Pancreas (tissue), 10 donors: ENCODE measurements around the gene CASP3. TPM values are rescaled to one million over a fixed set of nuclear protein-coding genes. Genes with fewer than 3 reads are reported as not detected.
"Not testable (repeated sequence)": the region's sequence is repeated elsewhere in the genome, so short reads cannot be mapped to it uniquely, and the experiment has no call there.

ENCODE experiments used
- ATAC-seq, 4 donors: fragments of 200-7000 bp; cut with Tn5 transposase; one replicate each; pipeline versions ENCODE4 v1.8.0 to v1.9.1; 2020; ENCODE audit warnings: mild to moderate bottlenecking in 4 of 4, moderate library complexity in 4 of 4
- DNase-seq, 6 donors: peaks; one replicate each; pipeline ENCODE4 v3.0.0-alpha.2; 2020
- FAIRE-seq: peaks from 2 replicates; lab custom pipeline; 2012; peaks lifted over from hg19 to GRCh38; lab: Jason Lieb, UNC
- H3K27ac ChIP-seq, 4 donors: fragments of 200-600 bp; sonication (generic); 1 replicate in 3 of 4; 2 replicates in 1 of 4; pipeline versions ENCODE4 v1.5.0 to v1.8.0; 2020
- H3K27me3 ChIP-seq, 4 donors: fragments of 200-600 bp; one replicate each; pipeline ENCODE4 v1.8.0; 2021
- H3K36me3 ChIP-seq, 3 donors: fragments of 200-600 bp; sonication (generic) in 1 of 3; one replicate each; pipeline versions ENCODE4 v1.5.0 to v1.8.0; 2020 to 2021
- H3K4me1 ChIP-seq, 3 donors: fragments of 200-600 bp; one replicate each; pipeline ENCODE4 v1.8.0; 2021
- H3K4me3 ChIP-seq, 4 donors: fragments of 200-600 bp; sonication (generic) in 2 of 4; one replicate each; pipeline versions ENCODE4 v1.5.0 to v1.8.0; 2020 to 2021
- H3K9me3 ChIP-seq, 4 donors: fragments of 200-600 bp; one replicate each; pipeline ENCODE4 v1.8.0; 2021
- WGBS, 2 donors: extraction: QIAGEN DNeasy Blood & Tissue Kit; methylation state at CpG; one replicate each; pipeline ENCODE4 v1.1.7; 2013; 5-methylcytosine and 5-hydroxymethylcytosine counted together
- intact Hi-C, 3 donors: fragments of 100-400 bp; cut with DNase I; formaldehyde crosslinking; loops; one replicate each; pipeline versions ENCODE4 v1.11.1 to v1.14.2; 2022
- polyA plus RNA-seq, 2 donors: library from polyadenylated mRNA; stranded (reverse); fragments of 200-250 nt; gene quantifications; one replicate each; pipeline ENCODE4 v1.2.3, GENCODE V29; 2013
- total RNA-seq, 6 donors: library from RNA; stranded (reverse); fragmentation: NEBNext Ultra II Directional in 4 of 6; extraction: Animal tissue kit (Norgen Biotek cat#: 25700) in 4 of 6; gene quantifications; one replicate each; pipeline versions ENCODE4 v1.2.1 to v1.2.4, GENCODE V29; 2021 to 2023
- TF ChIP-seq, protein P1 (sequence below), 4 donors: fragments of 200-600 bp; sonication (generic) in 3 of 4; IDR thresholded peaks; one replicate each; pipeline versions ENCODE4 v1.5.0 to v1.8.0; 2021; ENCODE audit warnings: antibody characterized with exemption in 4 of 4
- donor health status: healthy with polysubstance abuse.
- donor health status: DM: no; HTN: no; CAD: no; lungs with moderate emphysema.
- donor health status: DM: no; HTN: no; CAD: no.
- donor health status: control.
- donor health status: control.
- donor health status: Bipolar disorder and iron deficiency.
- donor health status: DM: yes; HTN: yes; CAD: no.
- donor health status: DM: no; HTN: no; CAD: no.
- donor health status: DM: no; HTN: no; CAD: no.
- donor health status: DM: yes; HTN: yes; CAD: no.

The CASP3 gene
- total and polyA plus RNA-seq, 8 donors, result 3.6 to 13.6 (median 6.3) TPM

- 87 to 91% methylated on average over 6 of the region's 6 CpGs for WGBS, 2 donors
- FAIRE-seq (no peak), ATAC-seq (no peak), DNase-seq (no peak)
- Histone ChIP-seq H3K27ac (no peak overlapping the region), H3K9me3 (no peaks in the 10 kb centered on the region), H3K4me3 (no peak overlapping the region), H3K27me3 (no peaks in the 10 kb centered on the region), H3K4me1 (no peaks in the 10 kb centered on the region), H3K36me3 (no peaks in the 10 kb centered on the region)
- intact Hi-C loops, result no loop called here
- TF ChIP-seq, protein P1, sequence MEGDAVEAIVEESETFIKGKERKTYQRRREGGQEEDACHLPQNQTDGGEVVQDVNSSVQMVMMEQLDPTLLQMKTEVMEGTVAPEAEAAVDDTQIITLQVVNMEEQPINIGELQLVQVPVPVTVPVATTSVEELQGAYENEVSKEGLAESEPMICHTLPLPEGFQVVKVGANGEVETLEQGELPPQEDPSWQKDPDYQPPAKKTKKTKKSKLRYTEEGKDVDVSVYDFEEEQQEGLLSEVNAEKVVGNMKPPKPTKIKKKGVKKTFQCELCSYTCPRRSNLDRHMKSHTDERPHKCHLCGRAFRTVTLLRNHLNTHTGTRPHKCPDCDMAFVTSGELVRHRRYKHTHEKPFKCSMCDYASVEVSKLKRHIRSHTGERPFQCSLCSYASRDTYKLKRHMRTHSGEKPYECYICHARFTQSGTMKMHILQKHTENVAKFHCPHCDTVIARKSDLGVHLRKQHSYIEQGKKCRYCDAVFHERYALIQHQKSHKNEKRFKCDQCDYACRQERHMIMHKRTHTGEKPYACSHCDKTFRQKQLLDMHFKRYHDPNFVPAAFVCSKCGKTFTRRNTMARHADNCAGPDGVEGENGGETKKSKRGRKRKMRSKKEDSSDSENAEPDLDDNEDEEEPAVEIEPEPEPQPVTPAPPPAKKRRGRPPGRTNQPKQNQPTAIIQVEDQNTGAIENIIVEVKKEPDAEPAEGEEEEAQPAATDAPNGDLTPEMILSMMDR (IDR thresholded peaks at IDR 0.05), result no peak
Observed at GRCh38 chr4:184593461-184593860, 55.8 kb downstream of the CASP3 start.

GRCh38 chr4:184591747-184592270 is 57.4 kb downstream of the CASP3 start:
- H3K4me3 ChIP-seq, FAIRE-seq, H3K36me3 ChIP-seq, H3K27ac ChIP-seq, H3K4me1 ChIP-seq, ATAC-seq, intact Hi-C loops, H3K9me3 ChIP-seq, H3K27me3 ChIP-seq: not testable (repeated sequence)
- peak in 1 of 6 donors; percentile 52 for DNase-seq
- 93 to 94% methylated on average over 39 of the region's 39 CpGs for WGBS, 2 donors

DNA sequence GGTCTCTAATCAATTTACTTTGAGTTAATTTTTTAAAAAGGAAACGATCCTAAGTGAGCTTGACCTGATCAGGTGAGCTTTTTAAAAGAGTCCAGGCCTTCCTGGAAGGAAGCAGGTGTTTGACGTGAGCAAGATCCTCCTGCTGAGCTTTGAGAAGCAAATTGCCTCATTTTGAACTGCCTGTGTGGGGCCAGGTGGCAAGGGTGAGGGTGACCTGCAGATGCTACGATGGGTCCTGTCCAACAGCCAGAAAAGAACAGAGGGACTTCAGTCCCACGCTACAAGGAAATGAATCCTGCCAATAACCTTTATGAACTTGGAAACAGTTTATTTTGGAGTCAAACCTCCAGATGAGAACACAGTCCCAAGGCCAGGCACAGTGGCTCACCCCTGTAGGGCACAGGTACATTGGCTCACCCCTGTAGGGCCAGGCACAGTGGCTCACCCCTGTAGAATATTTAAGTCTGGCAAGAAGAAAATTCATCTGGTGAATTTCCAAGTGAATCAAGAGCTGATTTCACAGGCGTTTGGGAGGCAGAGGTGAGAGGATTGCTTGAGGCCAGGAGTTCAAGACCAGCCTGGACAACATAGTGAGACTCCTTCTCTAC is 58.1 kb downstream of the CASP3 start:
- DNase-seq (no peak), ATAC-seq (peak in 1 of 4 donors; percentile 49), FAIRE-seq (no peak)
- intact Hi-C loops, result no loop called here
- TF ChIP-seq, protein P1 (IDR thresholded peaks at IDR 0.05), result no peak
- WGBS, 2 donors, result 44 to 68% methylated on average over 5 of the region's 5 CpGs
- Histone ChIP-seq H3K27me3 (no peaks in the 10 kb centered on the region), H3K36me3 (no peaks in the 10 kb centered on the region), H3K9me3 (no peaks in the 10 kb centered on the region), H3K4me3 (no peak overlapping the region), H3K4me1 (no peaks in the 10 kb centered on the region), H3K27ac (no peak overlapping the region)

GRCh38 chr4:184590196-184590595 is 59.1 kb downstream of the CASP3 start:
- intact Hi-C loops, result no loop called here
- H3K27me3 ChIP-seq, result no peaks in the 10 kb centered on the region
- H3K27ac ChIP-seq, result no peak overlapping the region
- ATAC-seq (no peak), DNase-seq (no peak), FAIRE-seq (no peak)
- H3K36me3 ChIP-seq, result no peaks in the 10 kb centered on the region
- 64% methylated on average over 3 of the region's 3 CpGs for WGBS, 2 donors
- no peaks in the 10 kb centered on the region for H3K9me3 ChIP-seq
- H3K4me1 ChIP-seq, result no peaks in the 10 kb centered on the region
- no peak overlapping the region for H3K4me3 ChIP-seq
- TF ChIP-seq, protein P1 (IDR thresholded peaks at IDR 0.05), result no peak

DNA sequence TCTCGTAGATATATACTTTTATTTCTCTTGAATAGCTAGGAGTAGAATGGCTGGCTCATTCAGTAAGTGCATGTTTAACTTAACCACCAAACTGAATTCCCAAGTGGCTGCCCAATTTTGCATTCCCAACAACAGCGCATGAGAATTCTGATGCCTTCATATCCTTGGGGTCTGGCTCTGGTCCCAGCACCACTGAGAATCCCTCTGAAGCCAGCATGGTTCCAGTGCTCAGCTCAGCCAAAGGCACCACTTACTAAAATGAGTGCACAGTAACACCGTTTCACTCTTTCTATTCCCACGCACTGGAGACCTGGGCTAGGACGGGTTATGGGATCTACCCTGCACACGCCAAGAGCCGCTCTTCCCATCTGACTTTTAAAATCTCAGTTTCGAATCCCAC is 60.4 kb downstream of the CASP3 start:
- ATAC-seq (no peak), FAIRE-seq (no peak), DNase-seq (no peak)
- Histone ChIP-seq H3K4me1 (no peaks in the 10 kb centered on the region), H3K9me3 (no peaks in the 10 kb centered on the region), H3K4me3 (no peak overlapping the region), H3K36me3 (no peaks in the 10 kb centered on the region), H3K27ac (no peak overlapping the region), H3K27me3 (no peaks in the 10 kb centered on the region)
- TF ChIP-seq, protein P1 (IDR thresholded peaks at IDR 0.05), result no peak
- intact Hi-C loops, result no loop called here
- WGBS, 2 donors, result 80 to 86% methylated on average over 8 of the region's 8 CpGs
